ENCODE measurements around the gene CD79B. TPM values are rescaled to one million over a fixed set of nuclear protein-coding genes. Genes with fewer than 3 reads are reported as not detected.

CD79B gene
- total RNA-seq, 2 donors from 2014 or later, result not detected

DNA sequence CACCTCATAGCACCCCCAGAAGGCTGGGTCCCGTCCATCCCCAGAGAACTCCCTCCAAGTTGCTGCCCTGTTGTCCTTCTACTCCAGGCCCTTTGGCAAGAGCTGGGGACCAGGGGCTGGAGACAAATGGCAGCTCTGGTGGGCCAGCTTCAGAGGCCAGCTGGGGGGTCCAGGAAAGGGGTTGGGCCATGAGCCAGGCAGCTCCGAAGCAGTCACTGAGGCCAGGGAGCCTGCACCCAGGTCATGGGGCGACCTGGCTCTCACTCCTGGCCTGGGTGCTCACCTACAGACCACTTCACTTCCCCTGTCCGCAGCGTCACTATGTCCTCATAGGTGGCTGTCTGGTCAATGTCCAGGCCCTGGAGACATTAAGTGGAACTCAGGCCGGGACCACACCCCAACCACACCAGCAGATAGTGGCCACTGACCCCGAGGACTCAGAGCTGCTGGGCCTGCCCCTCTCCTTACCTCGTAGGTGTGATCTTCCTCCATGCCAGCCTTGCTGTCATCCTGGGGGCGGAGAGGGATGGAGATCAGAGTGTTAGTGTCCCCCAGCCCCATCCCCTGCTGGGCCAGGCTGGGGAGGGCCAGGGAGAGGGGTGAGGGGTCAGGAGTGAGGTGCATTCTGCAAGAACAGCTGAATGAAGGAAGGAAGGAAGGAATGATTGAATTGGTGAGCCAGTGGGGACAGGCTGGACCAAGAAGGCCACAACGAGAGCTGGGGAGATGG, 3.0 kb downstream of the CD79B start:
- intact Hi-C loops (cut with DNase I), result loop anchor here (10.0 kb wide), 1 partner anchor 356 kb away; no protein-coding TSS in a partner anchor
- WGBS, 2 donors, result 79 to 100% methylated on average over 2 to 10 of the region's 10 CpGs
- no peak for TF ChIP-seq POLR2A (IDR thresholded peaks at IDR 0.05)
- TF ChIP-seq, protein P1, sequence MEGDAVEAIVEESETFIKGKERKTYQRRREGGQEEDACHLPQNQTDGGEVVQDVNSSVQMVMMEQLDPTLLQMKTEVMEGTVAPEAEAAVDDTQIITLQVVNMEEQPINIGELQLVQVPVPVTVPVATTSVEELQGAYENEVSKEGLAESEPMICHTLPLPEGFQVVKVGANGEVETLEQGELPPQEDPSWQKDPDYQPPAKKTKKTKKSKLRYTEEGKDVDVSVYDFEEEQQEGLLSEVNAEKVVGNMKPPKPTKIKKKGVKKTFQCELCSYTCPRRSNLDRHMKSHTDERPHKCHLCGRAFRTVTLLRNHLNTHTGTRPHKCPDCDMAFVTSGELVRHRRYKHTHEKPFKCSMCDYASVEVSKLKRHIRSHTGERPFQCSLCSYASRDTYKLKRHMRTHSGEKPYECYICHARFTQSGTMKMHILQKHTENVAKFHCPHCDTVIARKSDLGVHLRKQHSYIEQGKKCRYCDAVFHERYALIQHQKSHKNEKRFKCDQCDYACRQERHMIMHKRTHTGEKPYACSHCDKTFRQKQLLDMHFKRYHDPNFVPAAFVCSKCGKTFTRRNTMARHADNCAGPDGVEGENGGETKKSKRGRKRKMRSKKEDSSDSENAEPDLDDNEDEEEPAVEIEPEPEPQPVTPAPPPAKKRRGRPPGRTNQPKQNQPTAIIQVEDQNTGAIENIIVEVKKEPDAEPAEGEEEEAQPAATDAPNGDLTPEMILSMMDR (IDR thresholded peaks at IDR 0.05), result no peak
- Histone ChIP-seq H3K27me3 (no peaks in the 10 kb centered on the region), H3K36me3 (replicated peaks in 1 of 2; ENCODE audit: insufficient read depth in 1 of 2, low read depth in 2 of 2) (no peaks in the 10 kb centered on the region), H3K4me3 (no peak overlapping the region), H3K9me3 (no peaks in the 10 kb centered on the region), H3K27ac (no peak overlapping the region), H3K4me1 (no peaks in the 10 kb centered on the region)
- no peak for ATAC-seq
- DNase-seq, result no peak

DNA sequence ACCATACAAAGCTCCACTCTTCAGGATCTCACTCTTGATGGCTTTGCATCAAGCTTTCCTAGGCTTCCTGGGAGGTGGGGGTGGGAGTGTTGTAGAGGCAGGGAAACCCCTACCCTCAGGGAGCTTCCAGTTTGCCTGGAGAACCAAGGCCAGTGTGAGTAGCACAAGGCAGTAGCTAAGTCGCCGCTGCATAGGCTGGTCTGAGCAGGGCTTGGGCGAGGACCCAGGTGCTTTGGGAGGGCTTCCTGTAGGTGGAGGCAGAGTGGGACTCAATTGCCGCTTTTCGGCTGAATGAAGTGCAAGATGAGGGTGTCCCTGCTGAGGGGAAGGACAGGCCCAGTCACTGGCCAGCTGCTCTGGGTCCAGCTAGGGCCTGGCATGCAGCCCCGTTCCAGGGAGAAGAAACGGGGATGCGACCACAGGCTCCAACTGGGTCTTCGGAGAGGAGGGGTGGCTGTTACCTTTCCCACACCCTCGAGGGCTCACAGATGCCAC, 3.9 kb downstream of the CD79B start:
- H3K9me3 ChIP-seq, result no peaks in the 10 kb centered on the region
- no peak overlapping the region for H3K4me3 ChIP-seq
- WGBS, 2 donors, result 87 to 100% methylated on average over 2 to 10 of the region's 10 CpGs
- no peak overlapping the region for H3K27ac ChIP-seq
- no peaks in the 10 kb centered on the region for H3K36me3 ChIP-seq (replicated peaks in 1 of 2; ENCODE audit: insufficient read depth in 1 of 2, low read depth in 2 of 2)
- intact Hi-C loops (cut with DNase I), result loop anchor here (10.0 kb wide), 1 partner anchor 357 kb away; no protein-coding TSS in a partner anchor
- H3K27me3 ChIP-seq, result no peaks in the 10 kb centered on the region
- TF ChIP-seq POLR2A (IDR thresholded peaks at IDR 0.05), result no peak
- TF ChIP-seq, protein P1 (IDR thresholded peaks at IDR 0.05), result no peak
- no peak for ATAC-seq
- H3K4me1 ChIP-seq, result no peaks in the 10 kb centered on the region
- DNase-seq, result no peak

DNA sequence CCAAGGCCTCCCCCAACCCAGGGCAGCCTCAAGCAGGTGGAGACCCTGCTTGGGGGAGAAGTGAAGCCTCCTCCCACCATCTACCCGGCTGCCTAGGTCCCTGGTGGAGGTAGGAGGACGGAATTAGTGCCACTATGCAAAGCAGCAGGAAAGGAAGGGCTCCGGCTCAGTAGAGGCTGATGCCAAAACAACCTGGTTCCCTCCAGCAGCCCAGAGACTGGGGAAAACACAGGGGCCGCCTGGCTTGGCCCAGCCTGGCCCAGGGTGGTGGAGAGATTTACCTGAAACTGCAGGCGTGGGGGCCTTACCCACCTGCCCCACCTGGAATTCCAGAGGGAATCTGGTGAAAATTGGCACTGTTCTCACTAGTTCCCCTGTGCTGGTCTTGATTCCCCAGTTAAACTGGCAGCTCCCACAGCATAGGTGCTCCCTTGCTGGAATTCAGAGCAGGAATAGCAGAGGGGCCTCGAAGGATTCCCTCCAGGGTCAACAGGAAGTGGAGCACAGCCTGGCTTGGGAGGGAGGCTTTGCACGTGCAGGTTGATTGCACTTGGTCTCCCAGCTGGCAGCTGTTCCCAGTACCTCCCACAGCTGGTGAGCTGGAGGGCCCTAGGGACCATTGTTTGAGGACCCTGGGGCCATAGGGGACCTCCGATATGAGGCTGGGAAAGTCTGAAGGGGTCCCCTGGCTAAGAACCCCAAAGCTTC, 4.5 kb downstream of the CD79B start:
- Histone ChIP-seq H3K4me3 (no peak overlapping the region), H3K4me1 (no peaks in the 10 kb centered on the region), H3K36me3 (replicated peaks in 1 of 2; ENCODE audit: insufficient read depth in 1 of 2, low read depth in 2 of 2) (no peaks in the 10 kb centered on the region), H3K9me3 (no peaks in the 10 kb centered on the region), H3K27me3 (no peaks in the 10 kb centered on the region), H3K27ac (no peak overlapping the region)
- intact Hi-C loops (cut with DNase I), result loop anchor here (10.0 kb wide), 1 partner anchor 357 kb away; no protein-coding TSS in a partner anchor
- ATAC-seq (no peak), DNase-seq (no peak)
- 58 to 60% methylated on average over 6 to 8 of the region's 8 CpGs for WGBS, 2 donors
- TF ChIP-seq, protein P1 (IDR thresholded peaks at IDR 0.05), result no peak
- TF ChIP-seq POLR2A (IDR thresholded peaks at IDR 0.05), result no peak

DNA sequence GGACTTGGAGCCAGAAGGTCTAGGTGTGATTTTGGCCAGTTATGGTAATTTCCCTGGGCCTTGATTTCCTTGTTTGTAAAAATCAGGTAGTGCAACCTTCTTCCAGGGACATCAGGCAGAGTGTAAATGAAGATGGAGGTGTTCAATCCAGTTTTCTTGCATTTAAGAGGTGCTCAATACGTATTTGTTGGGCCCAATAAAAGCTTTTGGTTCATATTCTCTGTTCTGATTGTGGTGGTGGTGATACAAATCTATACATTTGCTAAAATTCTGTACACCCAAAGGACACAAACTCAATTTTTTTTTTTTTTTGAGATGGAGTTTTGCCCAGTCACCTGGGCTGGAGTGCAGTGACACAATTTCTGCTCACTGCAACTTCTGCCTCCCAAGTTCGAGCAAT, 6.0 kb downstream of the CD79B start:
- intact Hi-C loops (cut with DNase I), result loop anchor here (10.0 kb wide), 1 partner anchor 359 kb away; no protein-coding TSS in a partner anchor
- TF ChIP-seq, protein P1 (IDR thresholded peaks at IDR 0.05), result no peak
- TF ChIP-seq POLR2A (IDR thresholded peaks at IDR 0.05), result no peak
- DNase-seq, result no peak
- Histone ChIP-seq H3K27ac (no peak overlapping the region), H3K4me1 (no peaks in the 10 kb centered on the region), H3K27me3 (no peaks in the 10 kb centered on the region), H3K36me3 (replicated peaks in 1 of 2; ENCODE audit: insufficient read depth in 1 of 2, low read depth in 2 of 2) (no peaks in the 10 kb centered on the region), H3K9me3 (no peaks in the 10 kb centered on the region), H3K4me3 (no peak overlapping the region)
- no peak for ATAC-seq
- WGBS, 2 donors, result 91% methylated on average over 2 of the region's 2 CpGs

Data from body of pancreas (tissue), 4 donors.